KMS-11 (cell line): ENCODE results near the gene COL12A1.

Experiments
- H2AFZ ChIP-seq: fragments of 200-600 bp; sonication (generic); 2 replicates; pipeline ENCODE4 v1.6.1; 2016; ENCODE audit warnings: antibody characterized with exemption, mixed run types, low read depth
- H3K27ac ChIP-seq: fragments of 200-600 bp; sonication (generic); 2 replicates; pipeline ENCODE4 v1.6.1; 2016; ENCODE audit warnings: mild to moderate bottlenecking, mixed run types
- H3K27me3 ChIP-seq: fragments of 200-600 bp; sonication (generic); 2 replicates; pipeline ENCODE4 v1.6.1; 2017; ENCODE audit warnings: mild to moderate bottlenecking, low read depth, mixed run types, moderate library complexity; ENCODE audit not compliant: insufficient read depth
- H3K36me3 ChIP-seq: fragments of 200-600 bp; sonication (generic); 2 replicates; pipeline ENCODE4 v1.6.1; 2017; ENCODE audit warnings: mild to moderate bottlenecking, mixed run types; ENCODE audit not compliant: insufficient read depth
- H3K4me1 ChIP-seq: fragments of 200-600 bp; sonication (generic); 2 replicates; pipeline ENCODE4 v1.6.1; 2016; ENCODE audit warnings: mild to moderate bottlenecking, low read depth, mixed run types; ENCODE audit not compliant: poor library complexity, severe bottlenecking
- H3K4me2 ChIP-seq: fragments of 200-600 bp; sonication (generic); 2 replicates; pipeline ENCODE4 v1.7.0; 2016; ENCODE audit warnings: mild to moderate bottlenecking, mixed run types
- H3K4me3 ChIP-seq: fragments of 200-600 bp; sonication (generic); IDR thresholded peaks from 2 replicates; pipeline ENCODE4 v1.6.1; 2017; ENCODE audit warnings: low read depth, low read length, mixed read lengths; ENCODE audit not compliant: insufficient read depth
- H3K79me2 ChIP-seq: fragments of 200-600 bp; sonication (generic); 2 replicates; pipeline ENCODE4 v1.6.1; 2016; ENCODE audit warnings: low read depth, mixed run types; ENCODE audit not compliant: insufficient read depth
- H3K9ac ChIP-seq: fragments of 200-600 bp; sonication (generic); 2 replicates; pipeline ENCODE4 v1.6.1; 2016; ENCODE audit warnings: mild to moderate bottlenecking, mixed run types
- H4K20me1 ChIP-seq: fragments of 200-600 bp; sonication (generic); 2 replicates; pipeline ENCODE4 v1.6.1; 2016; ENCODE audit warnings: mild to moderate bottlenecking, mixed run types; ENCODE audit not compliant: insufficient read depth
- TF ChIP-seq, protein P1 (sequence below): fragments of 200-600 bp; sonication (generic); conservative IDR thresholded peaks from 2 replicates; pipeline ENCODE4 v1.6.1; 2017; ENCODE audit warnings: low read depth, mild to moderate bottlenecking, antibody characterized with exemption, low read length, moderate library complexity, mixed read lengths

The COL12A1 gene

DNA sequence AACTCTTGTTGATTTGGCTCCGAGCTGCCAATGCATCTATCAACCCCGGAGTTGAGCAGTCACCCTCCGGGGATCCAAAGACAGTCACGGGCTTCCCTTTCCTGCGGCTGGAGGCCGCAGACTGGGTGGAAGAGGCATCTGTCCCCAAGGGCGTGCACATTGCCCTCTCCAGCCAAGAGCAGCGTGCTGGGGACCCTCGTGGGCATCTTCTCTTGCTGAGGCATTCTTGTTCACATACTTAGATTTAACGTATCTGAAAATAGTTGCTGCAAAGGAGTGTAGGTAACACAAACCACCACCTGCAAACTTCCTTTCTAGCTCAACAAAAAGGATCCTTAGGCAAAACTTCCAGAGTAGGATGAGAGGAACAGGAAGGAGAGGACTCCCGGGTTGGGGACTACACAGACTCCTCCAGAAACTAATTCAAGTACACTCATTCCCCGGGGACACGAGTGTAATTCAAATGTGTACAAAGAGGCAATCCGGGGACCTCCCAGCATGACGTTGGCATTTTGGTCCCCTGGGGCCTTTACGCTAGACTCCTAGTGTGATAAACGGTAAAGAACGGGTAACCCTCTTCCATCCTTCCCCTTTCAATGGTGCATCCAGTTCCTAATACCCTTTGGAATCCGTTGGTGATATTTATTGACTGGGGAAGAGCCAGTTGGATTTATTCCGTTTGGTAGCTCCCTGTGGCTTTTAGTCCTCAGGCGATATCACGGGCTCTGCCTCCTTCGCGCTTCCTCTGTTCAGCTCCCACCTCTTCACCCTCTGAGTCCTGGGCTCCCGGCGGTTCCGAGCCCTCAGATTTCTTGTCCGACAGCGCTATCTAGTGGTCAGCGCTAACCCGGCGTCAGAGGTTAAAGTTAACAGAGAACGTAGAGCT, 2.7 kb upstream of the COL12A1 start:
- Histone ChIP-seq H3K79me2 (no peaks in the 10 kb centered on the region), H4K20me1 (no peaks in the 10 kb centered on the region), H3K4me1 (no peaks in the 10 kb centered on the region), H3K36me3 (no peaks in the 10 kb centered on the region), H3K4me2 (peak overlapping the region; percentile 41; the same call in 1 of the 2 replicates), H3K27ac (no peak overlapping the region), H3K27me3 (no peaks in the 10 kb centered on the region), H2AFZ (peak overlapping the region; percentile 64; the same call in 1 of the 2 replicates), H3K9ac (no peak overlapping the region), H3K4me3 (no peak overlapping the region)
- TF ChIP-seq, protein P1, sequence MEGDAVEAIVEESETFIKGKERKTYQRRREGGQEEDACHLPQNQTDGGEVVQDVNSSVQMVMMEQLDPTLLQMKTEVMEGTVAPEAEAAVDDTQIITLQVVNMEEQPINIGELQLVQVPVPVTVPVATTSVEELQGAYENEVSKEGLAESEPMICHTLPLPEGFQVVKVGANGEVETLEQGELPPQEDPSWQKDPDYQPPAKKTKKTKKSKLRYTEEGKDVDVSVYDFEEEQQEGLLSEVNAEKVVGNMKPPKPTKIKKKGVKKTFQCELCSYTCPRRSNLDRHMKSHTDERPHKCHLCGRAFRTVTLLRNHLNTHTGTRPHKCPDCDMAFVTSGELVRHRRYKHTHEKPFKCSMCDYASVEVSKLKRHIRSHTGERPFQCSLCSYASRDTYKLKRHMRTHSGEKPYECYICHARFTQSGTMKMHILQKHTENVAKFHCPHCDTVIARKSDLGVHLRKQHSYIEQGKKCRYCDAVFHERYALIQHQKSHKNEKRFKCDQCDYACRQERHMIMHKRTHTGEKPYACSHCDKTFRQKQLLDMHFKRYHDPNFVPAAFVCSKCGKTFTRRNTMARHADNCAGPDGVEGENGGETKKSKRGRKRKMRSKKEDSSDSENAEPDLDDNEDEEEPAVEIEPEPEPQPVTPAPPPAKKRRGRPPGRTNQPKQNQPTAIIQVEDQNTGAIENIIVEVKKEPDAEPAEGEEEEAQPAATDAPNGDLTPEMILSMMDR, result peak; percentile 78

GRCh38 chr6:75206576-75207342, 906 bp upstream of the COL12A1 start:
- Histone ChIP-seq H3K4me2 (no peak overlapping the region), H3K4me1 (no peaks in the 10 kb centered on the region), H3K27ac (no peak overlapping the region), H4K20me1 (no peaks in the 10 kb centered on the region), H2AFZ (no peak overlapping the region), H3K9ac (no peak overlapping the region), H3K27me3 (no peaks in the 10 kb centered on the region), H3K4me3 (no peak overlapping the region), H3K36me3 (no peaks in the 10 kb centered on the region), H3K79me2 (no peaks in the 10 kb centered on the region)
- TF ChIP-seq, protein P1, result no peak

- H3K36me3 ChIP-seq, result no peaks in the 10 kb centered on the region
- TF ChIP-seq, protein P1, result no peak
- peak overlapping the region; percentile 48 for H3K4me2 ChIP-seq
- H4K20me1 ChIP-seq, result no peaks in the 10 kb centered on the region
- no peaks in the 10 kb centered on the region for H3K79me2 ChIP-seq
- H3K4me1 ChIP-seq, result no peaks in the 10 kb centered on the region
- peak overlapping the region; percentile 44 for H2AFZ ChIP-seq
- no peak overlapping the region for H3K27ac ChIP-seq
- H3K9ac ChIP-seq, result no peak overlapping the region
- H3K27me3 ChIP-seq, result no peaks in the 10 kb centered on the region
- H3K4me3 ChIP-seq, result no peak overlapping the region
Measured at GRCh38 chr6:75204959-75205775, 686 bp downstream of the COL12A1 start.

GRCh38 chr6:75204217-75204958, 1.5 kb downstream of the COL12A1 start:
- Histone ChIP-seq H3K4me2 (peak overlapping the region; percentile 48; the same call in 1 of the 2 replicates), H3K27ac (no peak overlapping the region), H3K36me3 (no peaks in the 10 kb centered on the region), H2AFZ (peak overlapping the region; percentile 44), H3K4me3 (no peak overlapping the region), H4K20me1 (no peaks in the 10 kb centered on the region), H3K4me1 (no peaks in the 10 kb centered on the region), H3K9ac (no peak overlapping the region), H3K79me2 (no peaks in the 10 kb centered on the region), H3K27me3 (no peaks in the 10 kb centered on the region)
- TF ChIP-seq, protein P1, result peak; percentile 69
